C4-2B (cell line): Measurements from ENCODE around the gene KANK2.
A peak's percentile ranks its signal among the peaks of the same experiment; 100 is the strongest.

ENCODE experiments used
- H3K27ac ChIP-seq: fragments of 450-650 bp; 2 replicates; pipeline ENCODE4 v1.5.1; 2017
- CTCF ChIP-seq: fragments of 450-650 bp; conservative IDR thresholded peaks from 2 replicates; pipeline ENCODE4 v1.5.1; 2017; ENCODE audit warnings: mild to moderate bottlenecking
- ZFX ChIP-seq: fragments of 450-650 bp; IDR thresholded peaks from 2 replicates; pipeline ENCODE4 v1.6.1; 2017

KANK2 gene

DNA sequence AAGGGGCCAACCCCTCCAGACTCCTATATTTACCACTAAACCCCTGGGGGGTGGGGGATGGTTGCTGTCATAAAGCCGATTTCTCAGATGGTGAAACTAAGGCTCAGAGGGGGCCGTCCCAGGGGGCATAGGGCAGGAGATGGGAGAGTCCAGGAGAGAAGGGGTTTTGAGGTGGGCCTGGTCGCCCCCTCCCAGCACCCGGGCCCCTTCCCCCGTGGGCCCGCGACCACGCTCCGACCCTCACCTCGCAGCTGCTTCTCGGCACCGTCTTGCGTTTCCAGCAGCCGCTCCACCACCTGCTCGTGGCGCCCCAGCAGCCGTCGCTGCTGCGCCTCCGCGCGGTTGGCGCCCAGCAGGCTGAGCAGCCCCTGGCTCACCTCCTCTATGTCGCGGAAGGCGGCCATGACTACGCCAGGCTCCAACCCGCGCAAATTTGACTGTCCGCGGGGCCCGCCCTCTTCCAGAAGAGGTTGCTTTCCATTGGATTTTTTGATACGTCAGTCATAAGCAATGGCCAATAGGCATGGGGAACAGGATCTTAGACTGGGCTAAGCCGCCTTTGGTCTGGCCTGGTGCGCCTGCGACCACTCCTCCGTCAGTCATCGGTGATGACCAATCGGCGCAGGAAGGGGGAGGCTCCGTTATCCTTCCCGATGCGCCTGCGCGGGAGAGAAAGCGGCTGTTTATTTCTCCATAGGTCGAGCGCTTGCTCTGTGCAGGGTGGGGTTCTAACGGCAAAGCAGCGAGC is 41.8 kb downstream of the KANK2 start, which contains the start of gene SPC24:
Gene SPC24, minus strand, starts transcription at position 410 of the 748 bp plus-strand sequence. Its CDS starts 6 bp downstream, at position 404.
- TF ChIP-seq CTCF, result no peak
- TF ChIP-seq ZFX, result no peak
- peak within 1 kb of the TSS; percentile 91 for H3K27ac ChIP-seq

DNA sequence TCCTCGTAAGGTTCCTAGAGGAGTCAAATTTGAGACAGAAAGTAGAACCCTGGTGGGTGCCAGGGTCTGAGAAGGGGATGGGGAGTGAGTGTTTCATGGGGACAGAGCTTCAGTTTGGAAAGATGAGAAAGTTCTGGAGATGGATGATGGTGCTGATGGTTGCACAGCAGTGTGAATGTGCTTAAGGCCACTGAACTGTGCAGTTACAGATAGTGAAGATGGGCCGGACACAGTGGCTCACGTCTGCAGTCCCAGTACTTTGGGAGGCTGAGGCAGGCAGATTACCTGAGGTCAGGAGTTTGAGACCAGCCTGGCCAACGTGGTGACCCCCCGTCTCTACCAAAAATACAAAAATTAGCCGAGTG is 42.7 kb downstream of the KANK2 start:
- peak overlapping the region; percentile 91 for H3K27ac ChIP-seq
- TF ChIP-seq ZFX (no peak), CTCF (no peak)

- H3K27ac ChIP-seq, result peak overlapping the region; percentile 91
- TF ChIP-seq CTCF, result no peak
- no peak for TF ChIP-seq ZFX
Observed at GRCh38 chr19:11152318-11153062, 44.9 kb downstream of the KANK2 start.

GRCh38 chr19:11151181-11151580 is 46.2 kb downstream of the KANK2 start:
- TF ChIP-seq CTCF (no peak), ZFX (no peak)
- H3K27ac ChIP-seq, result no peak overlapping the region

- TF ChIP-seq CTCF, result no peak
Observed at GRCh38 chr19:11148001-11148400, 49.3 kb downstream of the KANK2 start.

DNA sequence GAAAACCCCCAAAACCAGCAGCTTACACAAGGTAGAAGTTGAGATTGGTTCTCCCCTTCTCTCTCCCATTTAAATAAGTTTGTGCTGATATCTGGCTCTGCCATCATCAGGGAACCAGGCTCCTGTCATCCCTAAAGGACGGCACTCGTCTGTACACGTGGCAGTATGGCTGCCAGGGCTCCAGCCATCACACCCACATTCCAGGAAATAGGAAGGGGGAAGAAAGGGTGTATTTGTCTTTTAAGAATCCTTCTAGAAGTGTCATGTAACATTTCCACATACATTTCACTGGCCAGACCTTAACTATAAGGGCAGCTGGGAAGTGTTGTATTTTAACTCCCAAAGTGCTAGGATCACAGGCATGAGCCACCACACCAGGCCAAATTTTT is 51.8 kb downstream of the KANK2 start:
- no peak overlapping the region for H3K27ac ChIP-seq
- no peak for TF ChIP-seq CTCF
- no peak for TF ChIP-seq ZFX

More at GRCh38 chr19:11148001-11148400, 49.3 kb downstream of the KANK2 start:
- no peak overlapping the region for H3K27ac ChIP-seq

DNA sequence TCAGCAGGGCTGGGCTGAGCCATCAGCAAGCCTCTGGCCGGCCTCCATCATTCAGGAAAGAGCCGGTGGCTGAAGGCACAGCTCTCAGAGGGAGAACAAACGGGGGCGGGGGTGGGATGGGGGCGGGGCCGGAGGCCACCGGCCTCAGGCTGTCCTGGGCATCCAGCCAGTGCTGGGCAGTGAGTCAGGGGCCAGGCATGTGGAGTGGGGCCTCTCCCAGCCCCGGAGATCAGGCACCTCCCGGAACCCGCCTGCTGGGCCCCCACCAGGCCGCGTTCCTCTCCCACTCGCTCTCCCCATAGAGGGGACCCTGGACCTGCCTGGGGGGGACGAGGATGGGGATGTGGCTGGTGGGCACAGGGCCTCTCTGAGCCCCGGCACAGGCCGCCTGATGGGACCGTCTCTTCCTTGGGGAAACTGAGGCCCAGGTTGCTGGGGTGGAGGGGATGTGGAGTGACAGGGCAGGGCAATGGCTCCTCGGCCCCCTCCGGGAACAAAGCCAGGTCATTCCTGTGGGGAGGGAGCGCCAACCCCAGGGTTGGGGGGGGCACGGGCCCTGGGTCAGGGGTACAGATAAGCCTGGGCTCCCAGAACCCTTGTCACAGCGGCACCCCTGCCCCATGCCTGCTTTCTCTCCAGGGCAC is 54.7 kb downstream of the KANK2 start:
- TF ChIP-seq ZFX, result no peak
- no peak for TF ChIP-seq CTCF
- no peak overlapping the region for H3K27ac ChIP-seq
